ENCODE measurements around the gene TLN1.

Gene TLN1

DNA sequence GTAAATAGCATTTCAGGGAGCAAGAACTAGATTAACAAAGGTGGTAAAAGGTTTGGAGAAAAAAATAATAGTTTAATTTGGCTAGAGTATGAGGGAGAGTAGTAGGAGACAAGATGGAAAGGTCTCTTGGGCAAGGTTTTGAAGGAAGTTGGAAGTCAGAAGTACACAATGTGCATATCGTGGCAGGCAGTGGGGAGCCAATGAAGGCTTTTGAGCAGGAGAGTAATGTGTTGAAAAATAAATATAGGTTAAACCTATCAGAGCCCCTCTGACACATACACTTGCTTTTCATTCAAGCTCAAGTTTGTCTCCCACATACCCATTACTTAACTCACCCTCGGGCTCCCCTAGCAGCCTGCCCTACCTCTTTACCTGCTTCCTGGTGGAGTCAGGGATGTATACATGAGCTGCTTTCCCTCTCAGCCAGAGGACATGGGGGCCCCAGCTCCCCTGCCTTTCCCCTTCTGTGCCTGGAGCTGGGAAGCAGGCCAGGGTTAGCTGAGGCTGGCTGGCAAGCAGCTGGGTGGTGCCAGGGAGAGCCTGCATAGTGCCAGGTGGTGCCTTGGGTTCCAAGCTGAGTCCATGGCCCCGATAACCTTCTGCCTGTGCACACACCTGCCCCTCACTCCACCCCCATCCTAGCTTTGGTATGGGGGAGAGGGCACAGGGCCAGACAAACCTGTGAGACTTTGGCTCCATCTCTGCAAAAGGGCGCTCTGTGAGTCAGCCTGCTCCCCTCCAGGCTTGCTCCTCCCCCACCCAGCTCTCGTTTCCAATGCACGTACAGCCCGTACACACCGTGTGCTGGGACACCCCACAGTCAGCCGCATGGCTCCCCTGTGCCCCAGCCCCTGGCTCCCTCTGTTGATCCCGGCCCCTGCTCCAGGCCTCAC lies 58.6 kb downstream of the TLN1 start, which contains the start of gene CA9:
TSS of gene CA9 (plus strand) at position 797 of the 893 bp plus-strand sequence. CDS start at position 829, 32 bp downstream.
- Histone ChIP-seq H3K36me3 (ENCODE audit: low read depth) (peaks cover 14% of the 10 kb centered on the region; the same call in 1 of the 2 replicates), H3K9me3 (ENCODE audit: severe bottlenecking) (no peaks in the 10 kb centered on the region), H3K27me3 (ENCODE audit: insufficient read depth, poor library complexity, severe bottlenecking) (no peaks in the 10 kb centered on the region), H3K4me1 (ENCODE audit: insufficient read depth, poor library complexity, severe bottlenecking) (peaks cover 15% of the 10 kb centered on the region), H3K4me3 (ENCODE audit: severe bottlenecking) (peak within 1 kb of the TSS; percentile 40), H3K27ac (ENCODE audit: poor library complexity, severe bottlenecking) (peak within 1 kb of the TSS; percentile 74)
- ATAC-seq (ENCODE audit: low read depth) (peak; percentile 71), DNase-seq (ENCODE audit: low spot score) (no peak)
- TF ChIP-seq, protein P1, sequence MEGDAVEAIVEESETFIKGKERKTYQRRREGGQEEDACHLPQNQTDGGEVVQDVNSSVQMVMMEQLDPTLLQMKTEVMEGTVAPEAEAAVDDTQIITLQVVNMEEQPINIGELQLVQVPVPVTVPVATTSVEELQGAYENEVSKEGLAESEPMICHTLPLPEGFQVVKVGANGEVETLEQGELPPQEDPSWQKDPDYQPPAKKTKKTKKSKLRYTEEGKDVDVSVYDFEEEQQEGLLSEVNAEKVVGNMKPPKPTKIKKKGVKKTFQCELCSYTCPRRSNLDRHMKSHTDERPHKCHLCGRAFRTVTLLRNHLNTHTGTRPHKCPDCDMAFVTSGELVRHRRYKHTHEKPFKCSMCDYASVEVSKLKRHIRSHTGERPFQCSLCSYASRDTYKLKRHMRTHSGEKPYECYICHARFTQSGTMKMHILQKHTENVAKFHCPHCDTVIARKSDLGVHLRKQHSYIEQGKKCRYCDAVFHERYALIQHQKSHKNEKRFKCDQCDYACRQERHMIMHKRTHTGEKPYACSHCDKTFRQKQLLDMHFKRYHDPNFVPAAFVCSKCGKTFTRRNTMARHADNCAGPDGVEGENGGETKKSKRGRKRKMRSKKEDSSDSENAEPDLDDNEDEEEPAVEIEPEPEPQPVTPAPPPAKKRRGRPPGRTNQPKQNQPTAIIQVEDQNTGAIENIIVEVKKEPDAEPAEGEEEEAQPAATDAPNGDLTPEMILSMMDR (IDR thresholded peaks at IDR 0.05; ENCODE audit: poor library complexity, severe bottlenecking): no peak

DNA sequence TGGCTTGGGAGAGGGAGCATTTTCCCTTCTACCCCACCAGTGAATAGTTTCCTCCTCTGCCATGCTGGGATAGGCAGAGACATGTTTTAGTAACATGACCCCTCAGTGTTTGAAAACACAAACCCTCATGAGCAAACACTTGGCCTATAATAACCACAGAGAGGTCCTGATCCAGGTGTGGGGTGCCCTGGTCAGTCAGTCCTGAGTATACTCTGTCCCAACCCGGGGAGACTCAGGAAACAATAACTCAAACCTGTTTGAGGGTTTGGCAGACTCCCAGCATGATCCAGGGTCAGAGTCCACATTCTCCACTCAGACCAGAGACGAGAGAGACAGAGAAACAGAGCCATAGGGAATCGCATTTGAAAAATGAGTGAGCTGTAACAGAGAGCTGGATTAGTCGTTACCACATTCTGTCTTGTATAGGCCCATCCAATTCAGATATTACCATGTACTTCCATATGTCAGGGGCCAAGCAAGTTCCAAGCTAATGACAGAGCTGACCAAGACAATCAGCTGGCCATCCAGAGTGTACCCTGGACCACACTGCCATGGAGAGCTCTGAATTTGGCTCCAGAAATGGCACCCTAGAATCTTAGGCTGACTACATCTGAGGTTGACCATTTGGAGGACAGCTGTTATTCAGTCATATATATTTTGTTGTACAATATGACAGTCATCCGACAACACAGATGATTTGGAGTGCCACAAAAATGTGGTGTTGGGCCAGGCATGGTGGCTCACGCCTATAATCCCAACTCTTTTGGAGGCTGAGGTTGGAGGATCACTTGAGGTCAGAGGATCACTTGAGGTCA lies 62.5 kb downstream of the TLN1 start:
- ATAC-seq (ENCODE audit: low read depth) (peak; percentile 44), DNase-seq (ENCODE audit: low spot score) (no peak)
- Histone ChIP-seq H3K27ac (ENCODE audit: poor library complexity, severe bottlenecking) (peak overlapping the region; percentile 61), H3K27me3 (ENCODE audit: insufficient read depth, poor library complexity, severe bottlenecking) (no peaks in the 10 kb centered on the region), H3K9me3 (ENCODE audit: severe bottlenecking) (no peaks in the 10 kb centered on the region), H3K36me3 (ENCODE audit: low read depth) (no peaks in the 10 kb centered on the region), H3K4me1 (ENCODE audit: insufficient read depth, poor library complexity, severe bottlenecking) (peaks cover 22% of the 10 kb centered on the region), H3K4me3 (ENCODE audit: severe bottlenecking) (no peak overlapping the region)
- TF ChIP-seq, protein P1 (IDR thresholded peaks at IDR 0.05; ENCODE audit: poor library complexity, severe bottlenecking): no peak

DNA sequence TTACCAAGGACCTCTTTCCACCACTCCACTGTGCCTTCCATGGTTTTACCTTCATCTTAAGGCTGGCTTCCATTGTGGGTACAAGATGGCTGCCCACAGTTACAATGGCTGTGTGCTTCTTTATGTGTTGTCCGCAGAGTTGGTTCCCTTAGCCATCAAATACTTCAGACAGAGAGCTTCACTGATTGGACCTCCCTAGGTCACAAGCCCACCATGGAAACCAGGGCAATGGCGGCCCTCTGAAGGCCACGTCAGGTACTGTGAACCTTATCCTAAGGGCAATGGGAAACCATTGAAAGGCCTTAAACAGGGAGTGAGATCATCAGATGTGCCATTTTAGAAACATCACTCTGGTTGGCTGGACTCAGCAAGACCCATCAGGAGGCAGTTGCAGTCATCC lies 64.1 kb downstream of the TLN1 start:
- DNase-seq (ENCODE audit: low spot score): no peak
- Histone ChIP-seq H3K36me3 (ENCODE audit: low read depth) (no peaks in the 10 kb centered on the region), H3K27ac (ENCODE audit: poor library complexity, severe bottlenecking) (no peak overlapping the region), H3K4me1 (ENCODE audit: insufficient read depth, poor library complexity, severe bottlenecking) (peaks cover 26% of the 10 kb centered on the region), H3K9me3 (ENCODE audit: severe bottlenecking) (no peaks in the 10 kb centered on the region), H3K27me3 (ENCODE audit: insufficient read depth, poor library complexity, severe bottlenecking) (no peaks in the 10 kb centered on the region), H3K4me3 (ENCODE audit: severe bottlenecking) (no peak overlapping the region)
- no peak for ATAC-seq (ENCODE audit: low read depth)
- TF ChIP-seq, protein P1 (IDR thresholded peaks at IDR 0.05; ENCODE audit: poor library complexity, severe bottlenecking): no peak

DNA sequence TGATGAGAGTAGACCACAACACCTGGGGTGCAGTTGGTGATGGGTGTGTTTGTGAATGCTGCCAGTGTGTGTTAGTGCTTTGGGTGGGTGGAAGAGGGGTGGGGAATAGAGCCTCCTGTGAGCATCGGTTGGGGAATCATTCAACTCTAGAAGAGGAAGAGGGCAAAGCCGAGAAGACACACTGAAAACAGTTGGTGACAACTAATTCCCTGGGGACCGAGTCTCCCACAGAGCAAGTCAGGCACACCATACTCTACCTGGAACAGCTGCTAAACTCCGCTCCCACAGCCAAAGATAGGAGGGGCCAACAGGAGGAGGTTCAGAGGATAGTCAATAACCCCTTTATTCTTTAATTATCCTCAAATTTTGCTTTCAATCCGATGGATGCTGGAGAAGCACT lies 65.4 kb downstream of the TLN1 start:
- no peak for ATAC-seq (ENCODE audit: low read depth)
- TF ChIP-seq, protein P1 (IDR thresholded peaks at IDR 0.05; ENCODE audit: poor library complexity, severe bottlenecking): no peak
- H3K4me1 ChIP-seq (ENCODE audit: insufficient read depth, poor library complexity, severe bottlenecking): peaks cover 24% of the 10 kb centered on the region
- H3K27me3 ChIP-seq (ENCODE audit: insufficient read depth, poor library complexity, severe bottlenecking): no peaks in the 10 kb centered on the region
- peaks cover 11% of the 10 kb centered on the region for H3K36me3 ChIP-seq (ENCODE audit: low read depth)
- no peak for DNase-seq (ENCODE audit: low spot score)
- no peaks in the 10 kb centered on the region for H3K9me3 ChIP-seq (ENCODE audit: severe bottlenecking)
- H3K27ac ChIP-seq (ENCODE audit: poor library complexity, severe bottlenecking): no peak overlapping the region
- H3K4me3 ChIP-seq (ENCODE audit: severe bottlenecking): no peak overlapping the region

Measured in RWPE2 (cell line).